PC-9 (cell line): ENCODE results near the gene PLVAP. TPM values are rescaled to one million over a fixed set of nuclear protein-coding genes. Genes with fewer than 3 reads are reported as not detected.
A peak's percentile ranks its signal among the peaks of the same experiment; 100 is the strongest.

Source experiments
- BruUV-seq: library from RNA; stranded (reverse); fragments of 400-500 nt; replicated peaks from 2 replicates; lab custom pipeline; 2021; lab: Mats Ljungman, UMichigan
- CTCF ChIA-PET: fragments of 300-600 bp; sonication (Branson Sonifier 250); formaldehyde crosslinking; loops from one replicate; lab custom pipeline; 2022; ENCODE audit warnings: antibody characterized with exemption; lab: Charles Lee
- POLR2A ChIA-PET: fragments of 300-600 bp; sonication (Branson Sonifier 250); formaldehyde crosslinking; loops from one replicate; lab custom pipeline; 2022; ENCODE audit warnings: antibody characterized with exemption; ENCODE audit not compliant: unreplicated experiment; lab: Charles Lee
- DNase-seq, 2 experiments: peaks; one replicate each; pipeline versions ENCODE4 v3.0.0 to v3.0.0-alpha.2; 2015 to 2022; ENCODE audit warnings: mixed read lengths in 1 of 2
- H2AFZ ChIP-seq: fragments of 200-600 bp; sonication (generic); 2 replicates; pipeline ENCODE4 v1.8.1; 2017; ENCODE audit warnings: antibody characterized with exemption
- H3F3A ChIP-seq: fragments of 200-600 bp; sonication (generic); 2 replicates; pipeline ENCODE4 v1.8.1; 2017; ENCODE audit warnings: antibody characterized with exemption, mild to moderate bottlenecking, low read depth; ENCODE audit not compliant: insufficient read depth
- H3K27ac ChIP-seq: fragments of 200-600 bp; sonication (generic); 2 replicates; pipeline ENCODE4 v1.6.1; 2016; ENCODE audit warnings: mixed run types
- H3K27me3 ChIP-seq: fragments of 200-600 bp; sonication (generic); 2 replicates; pipeline ENCODE4 v1.6.1; 2016; ENCODE audit warnings: low read depth, mixed run types; ENCODE audit not compliant: insufficient read depth
- H3K36me3 ChIP-seq: fragments of 200-600 bp; sonication (generic); 2 replicates; pipeline ENCODE4 v1.6.1; 2016; ENCODE audit warnings: low read depth, mixed run types
- H3K4me1 ChIP-seq: fragments of 200-600 bp; sonication (generic); replicated peaks from 2 replicates; pipeline ENCODE4 v1.6.1; 2016; ENCODE audit warnings: mixed run types; ENCODE audit not compliant: insufficient read depth
- H3K4me2 ChIP-seq: fragments of 200-600 bp; sonication (generic); 2 replicates; pipeline ENCODE4 v1.6.1; 2017; ENCODE audit warnings: mixed run types
- H3K4me3 ChIP-seq: fragments of 200-600 bp; sonication (generic); 2 replicates; pipeline ENCODE4 v1.6.1; 2016; ENCODE audit warnings: mixed run types
- H3K79me2 ChIP-seq: fragments of 200-600 bp; sonication (generic); 2 replicates; pipeline ENCODE4 v1.6.1; 2017; ENCODE audit warnings: low read depth, mixed run types
- H3K9me2 ChIP-seq: fragments of 200-600 bp; sonication (generic); 2 replicates; pipeline ENCODE4 v1.8.1; 2017; ENCODE audit warnings: mild to moderate bottlenecking; ENCODE audit not compliant: insufficient read depth
- H3K9me3 ChIP-seq: fragments of 200-600 bp; sonication (generic); 2 replicates; pipeline ENCODE4 v1.8.1; 2016; ENCODE audit warnings: low read depth; ENCODE audit not compliant: insufficient read depth
- H4K20me1 ChIP-seq: fragments of 200-600 bp; sonication (generic); 2 replicates; pipeline ENCODE4 v1.8.1; 2017; ENCODE audit not compliant: insufficient read depth
- CTCF ChIP-seq: fragments of 200-600 bp; sonication (generic); conservative IDR thresholded peaks from 2 replicates; pipeline ENCODE4 v1.6.1; 2017; ENCODE audit warnings: mixed run types, antibody characterized with exemption, mild to moderate bottlenecking, moderate library complexity
- EZH2 ChIP-seq: fragments of 200-600 bp; sonication (generic); IDR thresholded peaks from 2 replicates; pipeline ENCODE4 v1.8.0; 2017; ENCODE audit warnings: antibody characterized with exemption, low read depth
- intact Hi-C: fragments of 100-400 bp; cut with micrococcal nuclease; formaldehyde crosslinking; loops from one replicate; pipeline ENCODE4 v1.10.0; 2022; ENCODE audit not compliant: unreplicated experiment
- total RNA-seq: library from RNA; stranded (reverse); gene quantifications from 2 replicates; pipeline ENCODE4 v1.2.3, GENCODE V29; 2021

PLVAP gene
- total RNA-seq, 1 experiment from 2014 or later: not detected

- intact Hi-C loops: loop anchor here (1.0 to 5.0 kb wide), 3 partner anchors 40 to 511 kb away; partner anchors contain the start of gene RPL18A
- no peaks in the 10 kb centered on the region for H3K9me2 ChIP-seq
- ChIA-PET POLR2A (no interaction called here), CTCF (interaction anchor here (1.1 kb wide), 1 partner anchor 74 kb away, joined by 3 read pairs; the partner anchor contains the start of gene MVB12A)
- H3K4me1 ChIP-seq: peaks cover 10% of the 10 kb centered on the region
- H3K9me3 ChIP-seq: no peaks in the 10 kb centered on the region
- peaks cover 5% of the 10 kb centered on the region; the same call in 1 of the 2 replicates for H3K36me3 ChIP-seq
- no peak overlapping the region for H3K27ac ChIP-seq
- H3K4me2 ChIP-seq: 0 out of 2 replicates have a peak overlapping the region, but pooled peaks have one; percentile 6
- BruUV-seq: no TSS peak
- H3K4me3 ChIP-seq: no peak overlapping the region
- no peaks in the 10 kb centered on the region for H4K20me1 ChIP-seq
- H3F3A ChIP-seq: peaks cover 38% of the 10 kb centered on the region; the same call in 1 of the 2 replicates
- no peak overlapping the region for H2AFZ ChIP-seq
- DNase-seq: peak in 1 of 2 experiments; percentile 79
- no peaks in the 10 kb centered on the region for H3K27me3 ChIP-seq
- no peaks in the 10 kb centered on the region for H3K79me2 ChIP-seq
- peak; percentile 94 for TF ChIP-seq CTCF
- TF ChIP-seq EZH2: no peak
These were observed 31.0 kb downstream of the PLVAP start for GRCh38 chr19:17346109-17346671.

- Histone ChIP-seq H3K27me3 (no peaks in the 10 kb centered on the region), H3K4me3 (no peak overlapping the region), H3K79me2 (peaks cover 14% of the 10 kb centered on the region), H3K9me2 (no peaks in the 10 kb centered on the region), H3K4me1 (peaks cover 7% of the 10 kb centered on the region), H3F3A (peaks cover 48% of the 10 kb centered on the region; the same call in 1 of the 2 replicates), H3K4me2 (no peak overlapping the region), H3K27ac (no peak overlapping the region), H2AFZ (no peak overlapping the region), H4K20me1 (no peaks in the 10 kb centered on the region; the same call in 1 of the 2 replicates), H3K9me3 (no peaks in the 10 kb centered on the region), H3K36me3 (peaks cover 6% of the 10 kb centered on the region; the same call in 1 of the 2 replicates)
- CTCF ChIA-PET: no interaction called here
- TF ChIP-seq CTCF: no peak
- TF ChIP-seq EZH2: no peak
- no peak for DNase-seq
- intact Hi-C loops: no loop called here
- POLR2A ChIA-PET: no interaction called here
- no TSS peak for BruUV-seq
These were observed 35.3 kb downstream of the PLVAP start for GRCh38 chr19:17341845-17342244.

GRCh38 chr19:17341386-17341785 is 35.8 kb downstream of the PLVAP start:
- TF ChIP-seq EZH2 (no peak), CTCF (no peak)
- peaks cover 6% of the 10 kb centered on the region; the same call in 1 of the 2 replicates for H3K36me3 ChIP-seq
- H3K4me1 ChIP-seq: peaks cover 7% of the 10 kb centered on the region
- peaks cover 14% of the 10 kb centered on the region for H3K79me2 ChIP-seq
- H3K4me3 ChIP-seq: no peak overlapping the region
- no peak overlapping the region for H3K27ac ChIP-seq
- ChIA-PET CTCF (no interaction called here), POLR2A (no interaction called here)
- no peak for DNase-seq
- H4K20me1 ChIP-seq: no peaks in the 10 kb centered on the region; the same call in 1 of the 2 replicates
- no peaks in the 10 kb centered on the region for H3K27me3 ChIP-seq
- intact Hi-C loops: no loop called here
- no peaks in the 10 kb centered on the region for H3K9me2 ChIP-seq
- no peak overlapping the region for H2AFZ ChIP-seq
- no peak overlapping the region for H3K4me2 ChIP-seq
- no TSS peak for BruUV-seq
- H3K9me3 ChIP-seq: no peaks in the 10 kb centered on the region
- peaks cover 47% of the 10 kb centered on the region; the same call in 1 of the 2 replicates for H3F3A ChIP-seq
